A673 (cell line): ENCODE measurements around the gene LHFPL5.
A peak's percentile ranks its signal among the peaks of the same experiment; 100 is the strongest.

ENCODE experiments used
- EZH2 ChIP-seq: fragments of 200-600 bp; sonication (generic); IDR thresholded peaks from 2 replicates; pipeline ENCODE4 v1.6.1; 2017; ENCODE audit warnings: borderline replicate concordance, low read depth, mild to moderate bottlenecking, mixed read lengths, antibody characterized with exemption, low read length; ENCODE audit not compliant: poor library complexity, severe bottlenecking
- TF ChIP-seq, protein P1 (sequence below): fragments of 300-800, 200-600 bp; sonication (generic); conservative IDR thresholded peaks from 2 replicates; pipeline ENCODE4 v1.5.1; 2017; ENCODE audit warnings: low read depth, mild to moderate bottlenecking, antibody characterized with exemption, low read length, moderate library complexity, mixed read lengths

DNA sequence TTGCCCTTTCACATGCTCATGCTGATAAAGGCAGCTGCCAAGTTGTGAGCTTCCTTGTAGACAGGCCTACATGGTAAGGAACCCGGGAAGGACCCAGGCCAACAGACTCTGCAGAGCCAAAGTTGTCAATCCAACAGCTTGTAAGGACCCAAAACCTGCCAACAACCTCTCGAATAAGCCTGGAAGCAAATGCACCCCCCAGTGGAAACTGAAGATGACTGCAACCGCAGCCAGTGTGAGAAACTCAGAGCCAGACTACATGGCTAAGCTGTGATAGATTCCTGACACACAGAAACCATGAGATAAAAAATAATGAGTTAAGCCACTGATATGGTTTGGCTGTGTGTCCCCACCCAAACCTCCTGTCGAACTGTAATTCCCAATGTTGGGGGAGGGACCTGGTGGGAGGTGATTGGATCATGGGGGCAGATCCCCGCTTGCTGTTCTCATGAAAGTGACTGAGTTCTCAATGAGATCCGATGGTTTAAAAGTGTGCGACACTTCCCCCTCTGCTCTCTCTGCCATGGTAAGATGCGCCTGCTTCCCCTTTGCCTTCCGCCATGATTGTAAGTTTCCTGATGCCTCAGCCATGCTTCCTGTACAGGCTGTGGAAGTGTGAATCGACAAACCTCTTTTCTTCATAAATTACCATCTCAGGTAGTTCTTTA lies 47.6 kb upstream of the LHFPL5 start:
- TF ChIP-seq, protein P1, sequence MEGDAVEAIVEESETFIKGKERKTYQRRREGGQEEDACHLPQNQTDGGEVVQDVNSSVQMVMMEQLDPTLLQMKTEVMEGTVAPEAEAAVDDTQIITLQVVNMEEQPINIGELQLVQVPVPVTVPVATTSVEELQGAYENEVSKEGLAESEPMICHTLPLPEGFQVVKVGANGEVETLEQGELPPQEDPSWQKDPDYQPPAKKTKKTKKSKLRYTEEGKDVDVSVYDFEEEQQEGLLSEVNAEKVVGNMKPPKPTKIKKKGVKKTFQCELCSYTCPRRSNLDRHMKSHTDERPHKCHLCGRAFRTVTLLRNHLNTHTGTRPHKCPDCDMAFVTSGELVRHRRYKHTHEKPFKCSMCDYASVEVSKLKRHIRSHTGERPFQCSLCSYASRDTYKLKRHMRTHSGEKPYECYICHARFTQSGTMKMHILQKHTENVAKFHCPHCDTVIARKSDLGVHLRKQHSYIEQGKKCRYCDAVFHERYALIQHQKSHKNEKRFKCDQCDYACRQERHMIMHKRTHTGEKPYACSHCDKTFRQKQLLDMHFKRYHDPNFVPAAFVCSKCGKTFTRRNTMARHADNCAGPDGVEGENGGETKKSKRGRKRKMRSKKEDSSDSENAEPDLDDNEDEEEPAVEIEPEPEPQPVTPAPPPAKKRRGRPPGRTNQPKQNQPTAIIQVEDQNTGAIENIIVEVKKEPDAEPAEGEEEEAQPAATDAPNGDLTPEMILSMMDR = peak; percentile 61
- TF ChIP-seq EZH2 = no peak
